ENCODE measurements around the gene SPIN1. TPM values are rescaled to one million over a fixed set of nuclear protein-coding genes. Genes with fewer than 3 reads are reported as not detected.

Gene SPIN1
- total RNA-seq, 1 donor from 2014 or later = 11.6 TPM

DNA sequence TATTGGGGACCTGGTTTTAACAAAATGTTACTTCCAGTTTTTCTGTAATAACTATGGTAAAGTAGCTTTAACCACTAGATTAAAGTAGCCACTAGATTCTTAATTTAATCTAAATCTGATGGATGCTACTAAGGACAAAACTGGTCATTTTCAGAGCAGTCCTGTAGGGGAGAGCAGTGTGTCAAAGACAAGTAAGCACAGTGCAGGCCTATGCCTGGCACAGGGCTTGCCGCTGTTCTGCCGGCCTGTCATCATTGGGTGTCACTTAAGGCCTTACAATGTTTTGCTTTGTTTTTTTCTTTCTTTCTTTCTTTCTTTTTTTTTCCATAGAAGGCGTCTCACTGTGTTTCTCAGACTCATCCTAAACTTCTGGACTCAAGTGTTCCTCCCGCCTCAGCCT is 93.7 kb downstream of the SPIN1 start:
- DNase-seq (ENCODE audit: low spot score in 2 of 2) = no peak
- peaks cover 8 to 18% of the 10 kb centered on the region in 2 donors for H3K36me3 ChIP-seq
- H3K4me1 ChIP-seq = no peaks in the 10 kb centered on the region
- intact Hi-C loops (cut with DNase I) = no loop called here
- TF ChIP-seq CTCF (IDR thresholded peaks at IDR 0.05) = no peak
- no peak overlapping the region for H3K27ac ChIP-seq
- no peak overlapping the region for H3K4me3 ChIP-seq
- H3K9me3 ChIP-seq = no peaks in the 10 kb centered on the region
- no peaks in the 10 kb centered on the region for H3K27me3 ChIP-seq

DNA sequence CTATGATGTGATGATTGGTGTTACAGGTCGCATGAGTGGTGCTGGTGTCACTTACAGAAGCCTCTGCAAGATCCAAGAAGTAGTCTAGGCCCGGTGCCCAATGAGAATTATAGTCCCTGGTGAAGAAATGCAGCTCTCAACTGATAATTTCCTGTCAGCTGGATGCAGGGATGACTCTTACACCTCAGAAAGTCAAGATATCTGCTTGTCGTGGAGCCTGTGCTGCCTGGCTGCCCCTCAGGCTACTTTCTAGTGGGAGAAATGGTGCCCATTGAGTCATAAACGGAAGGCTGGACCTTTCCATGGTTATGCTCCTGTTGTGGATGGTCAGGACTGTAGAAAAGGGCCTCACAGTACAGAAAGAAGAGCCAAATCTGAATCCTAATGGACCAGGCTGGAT is 99.9 kb downstream of the SPIN1 start:
- no peak for DNase-seq (ENCODE audit: low spot score in 2 of 2)
- Histone ChIP-seq H3K9me3 (no peaks in the 10 kb centered on the region), H3K27ac (no peak overlapping the region), H3K4me3 (no peak overlapping the region), H3K27me3 (no peaks in the 10 kb centered on the region), H3K36me3 (peaks cover 8 to 16% of the 10 kb centered on the region in 2 donors), H3K4me1 (no peaks in the 10 kb centered on the region)
- intact Hi-C loops (cut with DNase I) = no loop called here
- TF ChIP-seq CTCF (IDR thresholded peaks at IDR 0.05) = no peak

DNA sequence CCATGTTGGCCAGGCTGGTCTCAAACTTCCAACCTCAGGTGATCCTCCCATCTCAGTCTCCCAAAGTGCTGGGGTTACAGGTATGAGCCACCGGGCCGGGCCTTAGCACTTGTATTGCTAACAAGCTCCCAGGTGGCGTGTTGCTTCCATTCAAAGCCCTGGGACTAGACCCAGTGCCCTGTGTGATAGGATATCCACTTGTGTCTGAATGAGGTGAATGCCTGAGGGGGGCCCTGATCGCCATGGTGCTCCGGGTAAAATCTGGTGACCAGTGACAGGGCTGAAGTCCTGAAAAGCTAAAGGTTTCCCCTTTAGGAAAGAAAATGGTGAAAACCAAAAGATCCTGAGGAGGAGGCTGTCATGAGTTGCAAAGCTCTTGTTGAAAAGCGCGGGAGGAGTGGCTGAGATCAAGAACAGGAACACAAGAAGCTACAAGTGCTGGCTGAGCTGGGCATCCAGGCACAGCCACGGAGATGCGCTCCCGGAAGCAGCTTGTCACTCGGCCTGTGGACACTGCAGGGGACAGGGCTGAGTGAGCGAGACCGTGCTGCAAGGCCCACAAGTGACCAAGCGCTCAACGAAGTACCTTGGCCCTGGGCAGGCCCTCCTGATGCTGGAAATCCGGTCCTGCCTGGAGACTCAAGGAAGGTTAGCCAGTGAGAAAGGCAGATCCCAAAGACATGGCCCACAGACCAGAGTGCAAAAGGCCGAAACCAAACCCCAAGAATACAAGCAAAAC is 106.9 kb downstream of the SPIN1 start:
- no peak overlapping the region for H3K4me3 ChIP-seq
- no peaks in the 10 kb centered on the region for H3K27me3 ChIP-seq
- no peaks in the 10 kb centered on the region for H3K9me3 ChIP-seq
- intact Hi-C loops (cut with DNase I) = no loop called here
- DNase-seq (ENCODE audit: low spot score in 2 of 2) = no peak
- no peaks in the 10 kb centered on the region for H3K36me3 ChIP-seq
- H3K27ac ChIP-seq = no peak overlapping the region
- no peak for TF ChIP-seq CTCF (IDR thresholded peaks at IDR 0.05)
- no peaks in the 10 kb centered on the region for H3K4me1 ChIP-seq

DNA sequence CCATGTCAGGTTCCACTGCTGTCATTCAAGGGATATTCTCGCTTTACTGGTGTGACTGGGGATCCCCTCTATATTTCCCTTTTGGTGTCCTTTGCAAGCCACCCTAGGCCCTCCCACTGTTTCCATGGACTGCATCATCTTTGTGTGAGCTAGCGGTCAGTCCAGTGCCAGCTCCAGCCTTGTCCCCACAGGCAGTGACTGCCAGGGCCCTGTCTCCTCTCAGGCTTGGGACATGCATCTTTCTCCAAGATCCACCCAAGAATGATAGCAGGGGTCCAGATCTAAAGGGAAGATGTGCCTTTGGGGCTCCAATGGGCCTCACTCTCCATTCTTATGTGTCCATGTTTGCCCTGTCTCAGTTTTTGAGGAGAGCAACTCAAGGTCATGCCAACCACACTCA is 109.0 kb downstream of the SPIN1 start:
- no peaks in the 10 kb centered on the region for H3K9me3 ChIP-seq
- no peaks in the 10 kb centered on the region for H3K4me1 ChIP-seq
- intact Hi-C loops (cut with DNase I) = no loop called here
- no peaks in the 10 kb centered on the region for H3K27me3 ChIP-seq
- no peaks in the 10 kb centered on the region for H3K36me3 ChIP-seq
- no peak for DNase-seq (ENCODE audit: low spot score in 2 of 2)
- no peak for TF ChIP-seq CTCF (IDR thresholded peaks at IDR 0.05)
- no peak overlapping the region for H3K27ac ChIP-seq
- no peak overlapping the region for H3K4me3 ChIP-seq

- no peak for TF ChIP-seq CTCF (IDR thresholded peaks at IDR 0.05)
- no peak for DNase-seq (ENCODE audit: low spot score in 2 of 2)
Observed at GRCh38 chr9:88498880-88499279, 110.6 kb downstream of the SPIN1 start.

DNA sequence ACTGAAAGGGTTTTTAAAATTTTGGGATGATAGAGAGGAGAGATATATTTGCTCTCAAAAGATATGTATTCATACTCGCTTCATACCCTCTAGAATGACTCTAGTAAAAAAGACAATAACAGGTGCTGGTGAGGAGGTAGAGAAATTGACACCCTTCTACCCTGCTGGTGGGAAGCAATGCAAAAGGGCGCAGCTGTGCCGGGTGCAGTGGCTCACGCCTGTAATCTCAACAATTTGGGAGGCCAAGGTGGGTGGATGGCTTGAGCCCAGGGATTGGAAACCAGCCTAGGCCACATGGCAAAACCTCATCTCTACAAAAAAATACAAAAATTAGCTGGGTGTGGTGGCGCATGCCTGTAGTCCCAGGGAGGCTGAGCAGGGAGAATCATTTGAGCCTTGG is 112.8 kb downstream of the SPIN1 start:
- Histone ChIP-seq H3K9me3 (no peaks in the 10 kb centered on the region), H3K4me1 (no peaks in the 10 kb centered on the region), H3K36me3 (no peaks in the 10 kb centered on the region), H3K4me3 (no peak overlapping the region), H3K27ac (no peak overlapping the region), H3K27me3 (no peaks in the 10 kb centered on the region)
- TF ChIP-seq CTCF (IDR thresholded peaks at IDR 0.05) = no peak
- no peak for DNase-seq (ENCODE audit: low spot score in 2 of 2)
- intact Hi-C loops (cut with DNase I) = no loop called here

More at GRCh38 chr9:88498880-88499279, 110.6 kb downstream of the SPIN1 start:
- Histone ChIP-seq H3K36me3 (no peaks in the 10 kb centered on the region), H3K27me3 (no peaks in the 10 kb centered on the region), H3K4me1 (no peaks in the 10 kb centered on the region), H3K4me3 (no peak overlapping the region), H3K27ac (no peak overlapping the region), H3K9me3 (no peaks in the 10 kb centered on the region)
- intact Hi-C loops (cut with DNase I) = no loop called here
